ENCODE results near the gene SDC1. TPM values are rescaled to one million over a fixed set of nuclear protein-coding genes. Genes with fewer than 3 reads are reported as not detected.

Gene SDC1
- total RNA-seq, 6 experiments from 2014 or later = 260 to 452 (median 415) TPM

DNA sequence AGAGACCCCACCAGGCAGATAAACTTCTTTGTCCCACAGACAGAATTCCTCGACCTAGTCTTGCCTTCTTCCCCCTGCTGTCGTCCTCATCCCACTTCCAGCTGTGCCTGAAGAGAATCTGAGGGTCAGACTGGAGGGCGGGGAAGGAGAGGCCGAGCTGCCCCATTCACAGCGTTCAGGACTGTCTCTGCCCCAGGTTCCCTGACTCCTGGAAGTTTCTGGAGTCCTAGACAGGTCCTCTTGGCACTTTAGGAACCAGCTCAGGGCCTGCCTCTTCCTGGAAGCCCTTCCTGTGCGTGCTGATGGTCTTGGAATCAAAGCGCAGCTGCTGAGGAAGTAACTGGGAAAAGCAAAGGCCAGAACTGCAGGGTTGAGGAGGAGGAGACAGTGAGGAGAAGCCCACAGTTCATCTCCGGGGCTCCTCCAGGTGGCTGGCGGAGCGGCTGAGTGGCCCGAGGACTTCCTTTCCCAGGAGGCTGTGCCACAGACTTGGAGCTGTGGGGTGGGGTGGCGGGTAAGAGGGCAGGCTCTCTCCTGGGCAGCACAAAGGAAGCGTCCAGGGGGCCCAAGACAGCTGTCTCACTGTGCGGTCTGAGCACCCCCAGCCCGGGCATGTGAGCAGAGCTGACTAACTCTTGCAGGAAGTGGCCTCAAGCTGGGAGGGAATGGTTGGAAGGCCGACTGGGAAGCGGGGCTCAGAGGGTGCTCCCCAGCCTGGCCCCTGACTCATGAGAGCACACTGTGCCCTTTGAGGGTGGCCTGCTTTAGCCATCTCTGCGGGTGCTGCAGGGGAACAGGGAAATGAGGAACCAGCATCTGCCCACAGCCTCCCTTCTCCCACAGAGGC, 39.5 kb downstream of the SDC1 start:
- intact Hi-C loops (cut with DNase I) = loop anchor here in 1 of 2 donors (10.0 kb wide), 1 partner anchor 51 kb away; no protein-coding TSS in a partner anchor
- WGBS (ENCODE audit: insufficient coverage, low coverage, low lambda C conversion rate, missing lambda C conversion rate) = 69% methylated on average over 8 of the region's 18 CpGs
- Histone ChIP-seq H3K36me3 (no peaks in the 10 kb centered on the region), H3K4me3 (no peak overlapping the region), H3K9me3 (no peaks in the 10 kb centered on the region), H3K27me3 (no peaks in the 10 kb centered on the region), H3K27ac (peak overlapping the region; percentile 49 to 87 (median 58)), H3K4me1 (peaks cover 0 to 78% (median 38%) of the 10 kb centered on the region in 4 donors)
- ATAC-seq = peak in 1 of 4 donors; percentile 4
- no peak for TF ChIP-seq POLR2A (IDR thresholded peaks at IDR 0.05)
- TF ChIP-seq, protein P1, sequence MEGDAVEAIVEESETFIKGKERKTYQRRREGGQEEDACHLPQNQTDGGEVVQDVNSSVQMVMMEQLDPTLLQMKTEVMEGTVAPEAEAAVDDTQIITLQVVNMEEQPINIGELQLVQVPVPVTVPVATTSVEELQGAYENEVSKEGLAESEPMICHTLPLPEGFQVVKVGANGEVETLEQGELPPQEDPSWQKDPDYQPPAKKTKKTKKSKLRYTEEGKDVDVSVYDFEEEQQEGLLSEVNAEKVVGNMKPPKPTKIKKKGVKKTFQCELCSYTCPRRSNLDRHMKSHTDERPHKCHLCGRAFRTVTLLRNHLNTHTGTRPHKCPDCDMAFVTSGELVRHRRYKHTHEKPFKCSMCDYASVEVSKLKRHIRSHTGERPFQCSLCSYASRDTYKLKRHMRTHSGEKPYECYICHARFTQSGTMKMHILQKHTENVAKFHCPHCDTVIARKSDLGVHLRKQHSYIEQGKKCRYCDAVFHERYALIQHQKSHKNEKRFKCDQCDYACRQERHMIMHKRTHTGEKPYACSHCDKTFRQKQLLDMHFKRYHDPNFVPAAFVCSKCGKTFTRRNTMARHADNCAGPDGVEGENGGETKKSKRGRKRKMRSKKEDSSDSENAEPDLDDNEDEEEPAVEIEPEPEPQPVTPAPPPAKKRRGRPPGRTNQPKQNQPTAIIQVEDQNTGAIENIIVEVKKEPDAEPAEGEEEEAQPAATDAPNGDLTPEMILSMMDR (IDR thresholded peaks at IDR 0.05) = no peak
- peak in 2 of 3 donors; percentile 34 to 50 for DNase-seq

DNA sequence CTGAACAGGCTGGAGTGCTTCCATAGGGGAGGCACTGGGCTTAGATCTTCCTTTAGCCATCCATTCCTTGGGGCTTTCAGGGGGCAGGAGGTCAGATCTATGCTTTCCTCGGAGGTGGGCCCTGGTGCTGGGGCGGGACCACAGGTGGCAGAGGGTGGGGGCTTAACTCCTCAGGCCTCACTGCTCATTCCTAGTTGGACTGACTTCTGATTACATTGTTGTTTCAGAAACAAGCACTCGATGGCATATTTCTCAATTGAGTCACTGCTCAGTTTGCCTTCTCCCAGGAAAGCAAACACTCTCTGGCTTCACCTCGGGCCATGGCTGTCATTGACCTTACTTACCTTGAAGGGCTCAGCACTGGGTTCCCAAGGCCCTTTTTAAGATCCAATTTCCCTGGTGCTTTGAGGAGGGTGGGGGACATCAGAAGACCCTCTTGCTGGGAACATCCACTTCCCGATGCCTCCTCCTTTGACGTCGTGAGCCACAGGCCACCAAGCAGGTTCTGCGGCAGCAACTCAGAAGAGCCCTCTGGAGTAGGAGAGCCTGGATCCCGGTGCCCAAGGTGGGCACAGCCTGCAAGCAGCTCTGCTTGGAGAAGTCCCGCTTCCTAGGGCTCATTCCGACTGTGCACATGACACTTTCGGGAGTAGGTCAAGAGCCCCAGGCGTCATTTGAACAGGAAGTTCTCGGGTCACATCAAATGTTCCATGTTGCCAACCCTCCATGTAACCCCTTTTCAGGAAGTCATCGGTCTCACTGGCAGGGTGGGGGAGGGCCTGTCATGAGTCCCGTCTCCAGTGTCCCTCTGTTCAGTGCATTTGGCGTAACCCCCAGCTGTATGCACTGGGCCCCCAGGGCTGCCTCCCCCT, 40.6 kb downstream of the SDC1 start:
- TF ChIP-seq, protein P1 (IDR thresholded peaks at IDR 0.05) = no peak
- TF ChIP-seq POLR2A (IDR thresholded peaks at IDR 0.05) = peak; percentile 24
- DNase-seq = peak; percentile 41 to 74 (median 69)
- peak overlapping the region; percentile 41 to 87 (median 65) for H3K27ac ChIP-seq
- no peaks in the 10 kb centered on the region for H3K9me3 ChIP-seq
- H3K36me3 ChIP-seq = no peaks in the 10 kb centered on the region
- no peaks in the 10 kb centered on the region for H3K27me3 ChIP-seq
- WGBS (ENCODE audit: insufficient coverage, low coverage, low lambda C conversion rate, missing lambda C conversion rate) = 18% methylated on average over 3 of the region's 17 CpGs
- intact Hi-C loops (cut with DNase I) = loop anchor here (5.0 to 10.0 kb wide), 2 partner anchors 37 to 50 kb away; no protein-coding TSS in a partner anchor
- peak; percentile 22 to 44 (median 36) for ATAC-seq
- H3K4me1 ChIP-seq = peaks cover 0 to 81% (median 39%) of the 10 kb centered on the region in 4 donors
- no peak overlapping the region for H3K4me3 ChIP-seq

DNA sequence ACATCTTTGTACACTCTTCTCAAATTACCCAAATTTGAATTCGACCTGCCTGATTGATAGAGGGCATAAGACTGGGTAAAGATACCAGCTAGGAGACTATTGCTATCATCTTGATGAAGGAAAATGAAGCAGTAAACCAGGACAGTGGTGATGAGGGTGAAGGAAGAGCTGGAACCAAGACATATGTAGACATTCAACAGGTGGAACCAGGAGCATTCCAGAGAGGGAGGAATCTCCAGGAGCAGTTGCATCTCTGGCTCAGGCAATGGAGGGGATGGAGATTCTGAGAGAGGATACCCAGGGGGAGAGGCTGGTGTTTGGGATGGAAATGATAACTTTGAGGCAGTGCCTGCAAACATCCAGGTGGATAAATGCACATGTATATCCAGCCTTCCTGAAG, 41.6 kb downstream of the SDC1 start:
- Histone ChIP-seq H3K27me3 (no peaks in the 10 kb centered on the region), H3K27ac (peak overlapping the region; percentile 41 to 87 (median 65)), H3K36me3 (no peaks in the 10 kb centered on the region), H3K4me1 (peaks cover 0 to 81% (median 42%) of the 10 kb centered on the region in 4 donors), H3K9me3 (no peaks in the 10 kb centered on the region), H3K4me3 (no peak overlapping the region)
- intact Hi-C loops (cut with DNase I) = loop anchor here (5.0 to 10.0 kb wide), 2 partner anchors 36 to 49 kb away; no protein-coding TSS in a partner anchor
- WGBS (ENCODE audit: insufficient coverage, low coverage, low lambda C conversion rate, missing lambda C conversion rate) = 27% methylated on average over 1 of the region's 1 CpG
- DNase-seq (peak in 1 of 3 donors; percentile 13), ATAC-seq (no peak)
- no peak for TF ChIP-seq POLR2A (IDR thresholded peaks at IDR 0.05)
- TF ChIP-seq, protein P1 (IDR thresholded peaks at IDR 0.05) = no peak

DNA sequence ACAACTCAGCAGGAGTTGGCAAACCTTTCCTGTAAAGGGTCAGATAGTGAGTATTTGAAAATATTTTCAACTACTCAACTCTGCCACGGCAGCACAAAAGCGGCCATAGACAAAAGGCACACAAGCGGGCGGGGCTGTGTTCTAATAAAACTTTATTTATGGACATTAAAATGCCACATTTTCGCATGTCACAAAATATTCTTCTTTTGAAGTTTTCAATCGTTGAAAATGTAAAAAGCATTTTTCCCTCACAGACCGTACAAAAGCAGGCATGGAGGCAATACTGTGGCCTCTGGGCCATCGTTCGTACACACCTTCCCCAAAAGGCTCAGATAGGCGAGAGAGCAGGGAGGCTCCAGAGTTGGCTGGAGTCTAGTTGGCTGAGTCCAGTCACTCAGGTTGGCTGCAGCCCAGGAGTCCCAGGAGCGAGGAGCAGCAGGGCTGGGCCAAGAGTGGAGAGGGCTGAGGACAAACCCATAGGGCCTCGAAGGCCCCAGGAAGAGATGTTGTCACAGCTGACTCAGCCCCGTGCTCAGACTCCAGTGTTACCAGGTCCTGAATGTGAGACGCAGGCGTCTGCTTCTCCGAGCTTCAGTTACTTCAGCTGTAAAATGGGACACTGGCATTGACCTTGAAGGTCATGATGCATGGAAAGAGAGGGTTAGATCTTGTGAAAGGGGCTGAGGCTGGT, 42.5 kb downstream of the SDC1 start:
- Histone ChIP-seq H3K9me3 (no peaks in the 10 kb centered on the region), H3K27ac (peak overlapping the region in 1 of 3 donors; percentile 87), H3K4me3 (no peak overlapping the region), H3K36me3 (no peaks in the 10 kb centered on the region), H3K4me1 (peaks cover 0 to 83% (median 43%) of the 10 kb centered on the region in 4 donors), H3K27me3 (no peaks in the 10 kb centered on the region)
- TF ChIP-seq, protein P1 (IDR thresholded peaks at IDR 0.05) = no peak
- no peak for TF ChIP-seq POLR2A (IDR thresholded peaks at IDR 0.05)
- peak; percentile 20 to 58 (median 36) for ATAC-seq
- 48% methylated on average over 13 of the region's 16 CpGs for WGBS (ENCODE audit: insufficient coverage, low coverage, low lambda C conversion rate, missing lambda C conversion rate)
- DNase-seq = peak; percentile 87 to 97 (median 95)
- intact Hi-C loops (cut with DNase I) = loop anchor here (5.0 to 10.0 kb wide), 2 partner anchors 35 to 48 kb away; no protein-coding TSS in a partner anchor

Data from right lobe of liver (tissue), 6 donors.